Measurements from ENCODE around the gene IRGC. TPM values are rescaled to one million over a fixed set of nuclear protein-coding genes. Genes with fewer than 3 reads are reported as not detected.
A peak's percentile ranks its signal among the peaks of the same experiment; 100 is the strongest.

The IRGC gene
- total and polyA plus RNA-seq, 2 of the 4 experiments (the other 2 are of a cell fraction) = not detected

DNA sequence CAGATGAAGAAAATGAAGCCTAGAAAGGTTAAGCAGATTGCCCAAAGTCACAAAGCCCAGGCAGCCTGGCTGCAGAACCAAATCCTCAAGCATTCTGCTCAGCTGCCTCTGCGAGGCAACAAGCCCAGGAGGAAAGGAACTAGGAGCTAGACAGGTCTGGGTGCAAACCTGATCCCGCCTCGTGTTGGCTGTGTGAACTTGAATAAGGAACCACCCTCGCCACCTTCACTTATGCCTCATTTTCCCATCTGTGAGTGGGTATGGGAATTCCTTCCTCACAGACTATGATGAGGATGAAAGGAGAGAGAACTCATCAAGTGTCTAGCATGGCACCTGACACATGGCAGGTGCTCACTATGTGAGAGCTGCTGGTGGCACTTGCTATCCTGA lies 32.3 kb downstream of the IRGC start:
- no peak for ATAC-seq (ENCODE audit: low read depth)
- Histone ChIP-seq H4K91ac (ENCODE audit: insufficient read depth, low read depth, low read length) (no peak overlapping the region), H4K8ac (ENCODE audit: low read depth in 2 of 2, low read length in 2 of 2) (no peak overlapping the region), H3K18ac (ENCODE audit: low read depth, low read length) (no peak overlapping the region), H2AK9ac (replicated peaks; ENCODE audit: low read depth, low read length, poor library complexity) (peak overlapping the region; percentile 39), H3K9me3 (ENCODE audit: control insufficient read depth, insufficient read depth, low read length) (no peaks in the 10 kb centered on the region), H3K9me1 (ENCODE audit: insufficient read depth, low read length) (peaks cover 8% of the 10 kb centered on the region; the same call in 1 of the 2 replicates), H3K36me3 (ENCODE audit: control insufficient read depth, insufficient read depth, low read length) (peaks cover 44% of the 10 kb centered on the region), H3K23ac (ENCODE audit: low read depth, low read length) (no peak overlapping the region), H4K20me1 (ENCODE audit: insufficient read depth, low read length) (peaks cover 20% of the 10 kb centered on the region; the same call in 1 of the 2 replicates), H3K4me3 (ENCODE audit: insufficient read depth, low read depth, low read length) (no peak overlapping the region), H2BK20ac (ENCODE audit: low read depth, low read length) (no peak overlapping the region), H3K27me3 (ENCODE audit: control insufficient read depth, insufficient read depth, low read length) (no peaks in the 10 kb centered on the region), H3K4me2 (ENCODE audit: low read depth, low read length) (no peak overlapping the region), H3K27ac (ENCODE audit: insufficient read depth, low read length) (no peak overlapping the region), H2AFZ (replicated peaks; ENCODE audit: low read length, poor library complexity) (no peak overlapping the region), H3K14ac (replicated peaks; ENCODE audit: low read depth, low read length) (no peak overlapping the region), H2BK5ac (ENCODE audit: low read depth, low read length, poor library complexity, severe bottlenecking) (no peak overlapping the region), H3K4me1 (ENCODE audit: control insufficient read depth, insufficient read depth, low read length) (peaks cover 7% of the 10 kb centered on the region), H2BK120ac (ENCODE audit: low read depth, low read length) (no peak overlapping the region), H3K4ac (ENCODE audit: low read depth, low read length) (no peak overlapping the region), H3K56ac (ENCODE audit: extremely low read depth, insufficient read depth, low read length) (no peak overlapping the region), H2BK15ac (ENCODE audit: low read depth, low read length) (no peak overlapping the region), H4K5ac (ENCODE audit: low read depth, low read length) (no peak overlapping the region), H3K9ac (ENCODE audit: low read depth, low read length) (no peak overlapping the region), H3K79me1 (ENCODE audit: low read depth in 1 of 2, low read length in 2 of 2) (peaks cover 5 to 60% of the 10 kb centered on the region in 2 experiments), H2AK5ac (ENCODE audit: low read depth, low read length) (no peak overlapping the region)
- in situ Hi-C loops (cut with MboI; ENCODE audit: low sequenced_read_pairs) (loop anchor here (5.0 kb wide), 1 partner anchor 34 kb away; the partner anchor contains the start of gene KCNN4), dilution Hi-C loops (cut with HindIII; ENCODE audit: low sequenced_read_pairs, unreplicated experiment) (no loop called here), intact Hi-C loops (cut with micrococcal nuclease) (no loop called here)
- no TSS peak for BruUV-seq (replicated peaks)
- ChIA-PET CTCF (no interaction called here), POLR2A (ENCODE audit: unreplicated experiment) (no interaction called here)
- WGBS, 2 experiments (ENCODE audit: extremely low coverage in 2 of 2, insufficient read length in 1 of 2) = 100% methylated on average over 1 of the region's 4 CpGs; no CpG with 5 or more reads in 1 of the 2 experiments
- no peak for DNase-seq
- TF ChIP-seq SMC3 (IDR thresholded peaks at IDR 0.05; ENCODE audit: low read depth, low read length) = no peak

Data from IMR-90 (cell line).